ENCODE measurements around the gene EML4. TPM values are rescaled to one million over a fixed set of nuclear protein-coding genes. Genes with fewer than 3 reads are reported as not detected.

EML4 gene
- total RNA-seq, 1 donor from 2014 or later = 117 TPM

GRCh38 chr2:42192652-42193566 lies 23.8 kb downstream of the EML4 start:
- Mint-ChIP-seq H3K36me3 (peaks cover 13% of the 10 kb centered on the region), H3K27me3 (no peaks in the 10 kb centered on the region), H3K9me3 (peaks cover 7% of the 10 kb centered on the region), H3K4me3 (peak overlapping the region; percentile 20), H3K27ac (peak overlapping the region; percentile 65), H3K4me1 (ENCODE audit: unreplicated experiment) (peaks cover 36% of the 10 kb centered on the region)
- DNase-seq (ENCODE audit: extremely low spot score, unreplicated experiment) = no peak
- TF ChIP-seq CTCF (conservative IDR thresholded peaks at IDR 0.05) = no peak

GRCh38 chr2:42193722-42194187 lies 24.6 kb downstream of the EML4 start:
- TF ChIP-seq CTCF (conservative IDR thresholded peaks at IDR 0.05) = no peak
- Mint-ChIP-seq H3K9me3 (peaks cover 9% of the 10 kb centered on the region), H3K36me3 (peaks cover 21% of the 10 kb centered on the region), H3K4me1 (ENCODE audit: unreplicated experiment) (peaks cover 38% of the 10 kb centered on the region), H3K27ac (peak overlapping the region; percentile 65), H3K27me3 (no peaks in the 10 kb centered on the region), H3K4me3 (no peak overlapping the region)
- DNase-seq (ENCODE audit: extremely low spot score, unreplicated experiment) = no peak

- no peak overlapping the region for H3K27ac Mint-ChIP-seq
- TF ChIP-seq CTCF (conservative IDR thresholded peaks at IDR 0.05) = no peak
- H3K27me3 Mint-ChIP-seq = no peaks in the 10 kb centered on the region
- H3K9me3 Mint-ChIP-seq = peaks cover 15% of the 10 kb centered on the region
- no peak for DNase-seq (ENCODE audit: extremely low spot score, unreplicated experiment)
- no peak overlapping the region for H3K4me3 Mint-ChIP-seq
- peaks cover 41% of the 10 kb centered on the region for H3K4me1 Mint-ChIP-seq (ENCODE audit: unreplicated experiment)
- H3K36me3 Mint-ChIP-seq = peaks cover 24% of the 10 kb centered on the region
Observed at GRCh38 chr2:42194428-42194827, 25.3 kb downstream of the EML4 start.

- DNase-seq (ENCODE audit: extremely low spot score, unreplicated experiment) = no peak
- peaks cover 18% of the 10 kb centered on the region for H3K9me3 Mint-ChIP-seq
- peaks cover 26% of the 10 kb centered on the region for H3K36me3 Mint-ChIP-seq
- H3K4me3 Mint-ChIP-seq = no peak overlapping the region
- H3K27ac Mint-ChIP-seq = no peak overlapping the region
- H3K27me3 Mint-ChIP-seq = no peaks in the 10 kb centered on the region
- H3K4me1 Mint-ChIP-seq (ENCODE audit: unreplicated experiment) = peaks cover 40% of the 10 kb centered on the region
- TF ChIP-seq CTCF (conservative IDR thresholded peaks at IDR 0.05) = no peak
Observed at GRCh38 chr2:42195559-42195958, 26.4 kb downstream of the EML4 start.

- peaks cover 41% of the 10 kb centered on the region for H3K4me1 Mint-ChIP-seq (ENCODE audit: unreplicated experiment)
Observed at GRCh38 chr2:42196070-42196402, 26.9 kb downstream of the EML4 start.

More at GRCh38 chr2:42196070-42196402, 26.9 kb downstream of the EML4 start:
- peaks cover 18% of the 10 kb centered on the region for H3K9me3 Mint-ChIP-seq
- H3K27me3 Mint-ChIP-seq = no peaks in the 10 kb centered on the region
- no peak for DNase-seq (ENCODE audit: extremely low spot score, unreplicated experiment)
- peaks cover 26% of the 10 kb centered on the region for H3K36me3 Mint-ChIP-seq
- H3K4me3 Mint-ChIP-seq = peak overlapping the region; percentile 35
- no peak for TF ChIP-seq CTCF (conservative IDR thresholded peaks at IDR 0.05)
- peak overlapping the region; percentile 60 for H3K27ac Mint-ChIP-seq

All from type B pancreatic cell (in vitro differentiated cells).